Stimulated activated CD4-positive, alpha-beta T cell treated with anti-CD3 and anti-CD28 coated beads, Interleukin-15, amount 100 ng/mL, for 24 hours (primary cell): ENCODE data around the gene DNAAF2.
"Not testable (repeated sequence)": the region's sequence is repeated elsewhere in the genome, so short reads cannot be mapped to it uniquely, and the experiment has no call there.

ENCODE experiments used
- DNase-seq: peaks from one replicate; pipeline ENCODE4 v3.0.0-alpha.2; 2020

The DNAAF2 gene

DNA sequence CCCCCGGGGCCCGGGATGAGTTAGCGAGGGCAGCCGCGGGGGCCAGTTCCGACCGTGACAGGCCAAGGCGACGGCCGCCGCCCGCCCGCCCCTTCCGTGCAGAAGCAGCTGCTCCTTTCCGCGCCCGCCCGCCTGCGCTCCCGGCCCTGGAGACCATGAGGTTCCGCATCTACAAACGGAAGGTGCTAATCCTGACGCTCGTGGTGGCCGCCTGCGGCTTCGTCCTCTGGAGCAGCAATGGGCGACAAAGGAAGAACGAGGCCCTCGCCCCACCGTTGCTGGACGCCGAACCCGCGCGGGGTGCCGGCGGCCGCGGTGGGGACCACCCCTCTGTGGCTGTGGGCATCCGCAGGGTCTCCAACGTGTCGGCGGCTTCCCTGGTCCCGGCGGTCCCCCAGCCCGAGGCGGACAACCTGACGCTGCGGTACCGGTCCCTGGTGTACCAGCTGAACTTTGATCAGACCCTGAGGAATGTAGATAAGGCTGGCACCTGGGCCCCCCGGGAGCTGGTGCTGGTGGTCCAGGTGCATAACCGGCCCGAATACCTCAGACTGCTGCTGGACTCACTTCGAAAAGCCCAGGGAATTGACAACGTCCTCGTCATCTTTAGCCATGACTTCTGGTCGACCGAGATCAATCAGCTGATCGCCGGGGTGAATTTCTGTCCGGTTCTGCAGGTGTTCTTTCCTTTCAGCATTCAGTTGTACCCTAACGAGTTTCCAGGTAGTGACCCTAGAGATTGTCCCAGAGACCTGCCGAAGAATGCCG lies 13.7 kb downstream of the DNAAF2 start:
- DNase-seq = peak; percentile 73

DNA sequence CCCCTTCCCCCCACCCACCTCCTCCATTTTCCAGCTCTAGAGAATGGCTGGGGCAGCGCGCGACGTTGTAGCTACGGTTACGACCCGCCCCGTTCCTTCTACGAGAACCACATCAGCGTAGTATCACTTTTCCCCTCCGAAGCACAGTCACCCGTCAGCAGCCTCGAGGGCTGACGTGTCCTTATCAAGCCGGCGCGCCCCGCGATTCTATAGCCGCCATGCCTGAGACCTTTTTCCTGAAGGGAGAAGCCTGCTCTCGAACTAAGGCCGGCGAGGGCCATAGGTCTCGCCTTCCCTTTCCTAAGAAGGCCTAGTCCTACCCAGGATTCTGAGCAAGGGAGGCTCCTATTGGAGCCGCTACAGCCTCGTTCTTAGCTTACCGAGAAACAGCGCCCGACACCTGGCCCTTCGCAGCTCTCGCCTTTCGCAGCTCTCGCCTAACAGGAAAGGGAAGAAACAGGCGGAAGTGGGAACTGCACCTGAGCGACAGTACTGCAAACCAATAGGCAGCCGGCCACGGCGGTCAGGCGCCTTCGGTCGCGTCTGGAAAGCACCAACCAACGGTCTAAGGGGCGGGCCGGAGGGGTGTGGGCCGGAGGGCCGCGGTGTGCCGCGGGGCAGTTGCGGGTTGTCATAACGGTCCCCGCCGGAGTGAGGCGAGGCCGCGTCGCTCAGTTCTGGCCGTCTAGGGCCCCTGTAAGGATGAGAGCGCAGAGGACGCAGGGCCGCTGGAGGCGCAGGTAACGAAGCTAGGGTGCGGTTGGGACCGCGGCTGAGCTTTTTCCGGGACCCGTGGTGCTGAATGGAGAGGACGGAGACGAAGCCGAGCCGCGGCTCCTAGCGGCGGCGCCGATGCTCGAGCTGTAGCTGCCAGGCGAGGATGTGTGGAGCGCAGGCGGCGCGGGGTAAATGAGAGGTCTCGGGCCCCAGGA lies 14.6 kb downstream of the DNAAF2 start, which contains the start of the genes MGAT2 and RPL36AL:
Gene MGAT2 (plus strand): TSS at position 618 of the 932 bp plus-strand sequence. CDS start 470 bp downstream, outside the sequence.
Gene RPL36AL (minus strand): TSS at position 445 of the 932 bp plus-strand sequence. CDS start 1,522 bp downstream, outside the sequence.
- DNase-seq = peak; percentile 96

DNA sequence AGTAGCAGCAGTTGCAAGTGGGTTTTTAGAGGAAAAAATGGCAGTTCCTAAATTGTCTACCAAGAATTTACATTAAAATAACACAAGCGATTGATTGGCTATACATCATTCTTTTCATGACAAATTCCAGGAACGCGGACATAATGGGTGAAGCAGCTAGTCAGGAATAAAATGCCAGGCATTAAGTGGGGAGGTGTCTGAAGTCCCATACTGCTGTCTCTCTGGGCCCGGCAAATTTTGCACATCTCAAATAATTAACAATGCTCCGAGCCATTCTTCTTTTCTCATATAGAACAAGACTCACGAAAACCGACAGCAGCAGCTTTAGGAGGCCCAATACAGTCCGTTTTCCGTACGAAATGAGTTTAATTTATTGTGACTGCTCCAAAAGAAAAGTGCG lies 15.3 kb downstream of the DNAAF2 start:
- no peak for DNase-seq

DNA sequence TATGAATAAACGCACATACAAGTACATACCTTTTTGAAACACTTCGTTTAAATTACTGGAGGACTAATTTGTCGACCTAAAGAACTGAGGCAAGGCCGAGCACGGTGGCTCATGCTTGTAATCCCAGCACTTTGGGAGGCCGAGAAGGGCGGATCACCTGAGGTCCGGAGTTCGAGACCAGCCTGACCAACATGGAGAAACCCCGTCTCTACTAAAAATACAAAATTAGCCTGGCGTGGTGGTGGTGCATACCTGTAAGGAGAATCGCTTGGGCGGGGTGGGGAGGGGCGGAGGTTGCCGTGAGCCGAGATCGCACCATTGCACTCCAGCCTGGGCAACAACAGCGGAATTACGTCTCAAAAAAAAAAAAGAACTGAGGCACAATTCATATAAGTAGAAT lies 15.8 kb downstream of the DNAAF2 start:
- DNase-seq = not testable (repeated sequence)

DNA sequence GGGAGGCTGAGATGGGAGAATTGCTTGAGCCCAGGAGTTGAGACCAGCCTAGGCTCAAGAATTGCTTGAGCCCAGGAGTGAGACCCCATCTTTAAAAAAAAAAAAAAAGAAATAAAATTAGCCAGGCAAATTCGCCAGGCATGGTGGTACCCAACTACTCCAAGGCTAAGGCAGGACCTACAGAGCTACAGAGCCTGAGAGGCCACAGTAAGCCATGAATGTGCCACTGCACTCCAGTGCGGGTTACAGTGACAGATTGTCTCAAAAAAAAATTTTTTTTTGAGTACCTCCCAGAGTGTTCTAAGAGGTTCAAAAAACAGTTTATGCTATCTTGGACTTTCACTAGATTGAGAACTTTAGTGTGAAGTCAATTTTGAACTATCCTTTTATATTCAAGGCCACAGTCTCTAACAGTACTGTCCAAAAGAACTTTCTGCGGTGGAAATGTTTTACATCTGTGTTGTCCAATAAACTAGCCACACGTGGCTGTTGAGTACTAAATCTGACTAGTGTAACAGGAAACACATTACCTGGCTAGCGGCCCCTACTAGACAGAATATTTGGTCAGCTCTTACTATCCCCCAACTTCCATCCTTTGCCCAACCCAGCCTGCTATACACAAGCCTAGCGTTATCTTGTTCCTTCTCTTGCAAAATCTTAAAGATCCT lies 17.1 kb downstream of the DNAAF2 start:
- no peak for DNase-seq

DNA sequence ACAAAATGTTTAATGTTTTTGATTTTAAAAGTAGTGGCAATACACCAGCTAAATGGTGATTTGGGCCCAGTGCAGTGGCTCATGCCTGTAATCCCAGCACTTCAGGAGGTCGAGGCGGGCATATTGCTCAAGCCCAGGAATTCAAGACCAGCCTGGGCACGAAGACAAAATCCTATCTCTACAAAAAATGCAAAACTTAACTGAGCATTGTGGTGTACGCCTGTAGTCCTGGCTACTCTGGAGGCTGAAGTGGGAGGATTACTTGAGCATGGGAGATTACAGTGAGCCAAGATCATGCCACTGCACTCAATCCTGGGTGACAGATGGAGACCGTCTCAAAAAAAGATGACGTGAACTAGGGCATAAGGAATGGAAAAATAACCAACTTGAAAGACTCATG lies 19.3 kb downstream of the DNAAF2 start:
- DNase-seq = no peak

DNA sequence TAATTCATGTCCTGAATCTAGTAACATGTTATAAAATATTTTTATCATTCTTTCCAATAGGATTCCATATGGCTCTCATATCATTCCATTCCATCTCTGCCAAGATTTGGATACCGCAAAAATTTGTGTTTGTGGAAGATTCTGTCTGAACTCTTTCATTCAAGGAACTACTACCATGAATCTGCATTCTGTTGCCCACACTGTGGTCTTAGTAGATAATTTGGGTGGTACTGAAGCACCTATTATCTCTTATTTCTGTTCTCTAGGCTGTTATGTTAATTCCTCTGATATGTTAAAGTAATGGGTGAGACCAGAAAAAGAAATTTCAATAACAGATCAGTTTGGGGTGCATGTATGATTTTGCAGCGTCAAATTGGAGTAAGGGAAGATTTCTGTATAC lies 20.8 kb downstream of the DNAAF2 start:
- DNase-seq = no peak

DNA sequence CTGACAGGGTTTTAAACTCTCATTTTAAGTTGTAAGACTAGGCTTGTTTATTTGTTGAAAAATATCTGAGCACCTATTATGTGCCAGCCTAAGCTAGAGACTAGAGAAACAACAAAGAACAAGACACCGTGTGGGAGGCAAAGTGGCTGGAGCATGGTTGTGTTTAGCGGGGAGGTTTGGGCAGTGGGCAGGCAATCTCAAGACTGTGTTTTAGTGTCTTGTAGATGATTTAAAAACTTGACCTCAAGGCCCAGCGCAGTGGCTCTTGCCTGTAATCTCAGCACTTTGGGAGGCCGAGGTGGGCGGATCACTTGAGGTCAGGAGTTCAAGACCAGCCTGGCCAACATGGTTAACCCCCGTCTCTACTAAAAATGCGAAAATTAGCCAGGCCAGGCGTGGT lies 22.4 kb downstream of the DNAAF2 start:
- DNase-seq = no peak

DNA sequence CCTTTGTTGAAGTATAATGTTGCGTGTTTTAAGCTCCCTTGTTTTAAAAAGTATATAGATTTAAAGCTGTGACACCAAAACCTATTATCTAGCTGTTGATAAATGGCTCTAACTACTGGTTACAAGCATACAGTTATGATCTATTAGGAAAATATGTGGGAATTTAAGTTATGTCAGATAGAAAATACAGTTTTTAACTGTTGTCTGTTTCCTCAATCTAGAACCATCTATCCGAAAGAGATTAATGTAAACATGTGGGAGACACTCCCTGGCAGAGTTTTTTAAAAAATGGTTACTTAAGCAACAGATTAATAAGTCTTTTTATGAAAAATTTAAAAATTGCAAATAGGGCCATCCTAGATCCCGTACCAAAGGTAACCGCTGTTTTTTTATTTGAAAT lies 22.8 kb downstream of the DNAAF2 start:
- no peak for DNase-seq

DNA sequence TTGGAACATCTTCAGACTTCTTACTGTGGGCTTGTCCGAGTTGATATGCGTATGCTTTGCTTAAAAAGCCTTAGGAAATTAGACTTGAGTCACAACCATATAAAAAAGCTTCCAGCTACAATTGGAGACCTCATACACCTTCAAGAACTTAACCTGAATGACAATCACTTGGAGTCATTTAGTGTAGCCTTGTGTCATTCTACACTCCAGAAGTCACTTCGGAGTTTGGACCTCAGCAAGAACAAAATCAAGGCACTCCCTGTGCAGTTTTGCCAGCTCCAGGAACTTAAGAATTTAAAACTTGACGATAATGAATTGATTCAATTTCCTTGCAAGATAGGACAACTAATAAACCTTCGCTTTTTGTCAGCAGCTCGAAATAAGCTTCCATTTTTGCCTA lies 27.5 kb downstream of the DNAAF2 start:
- no peak for DNase-seq

DNA sequence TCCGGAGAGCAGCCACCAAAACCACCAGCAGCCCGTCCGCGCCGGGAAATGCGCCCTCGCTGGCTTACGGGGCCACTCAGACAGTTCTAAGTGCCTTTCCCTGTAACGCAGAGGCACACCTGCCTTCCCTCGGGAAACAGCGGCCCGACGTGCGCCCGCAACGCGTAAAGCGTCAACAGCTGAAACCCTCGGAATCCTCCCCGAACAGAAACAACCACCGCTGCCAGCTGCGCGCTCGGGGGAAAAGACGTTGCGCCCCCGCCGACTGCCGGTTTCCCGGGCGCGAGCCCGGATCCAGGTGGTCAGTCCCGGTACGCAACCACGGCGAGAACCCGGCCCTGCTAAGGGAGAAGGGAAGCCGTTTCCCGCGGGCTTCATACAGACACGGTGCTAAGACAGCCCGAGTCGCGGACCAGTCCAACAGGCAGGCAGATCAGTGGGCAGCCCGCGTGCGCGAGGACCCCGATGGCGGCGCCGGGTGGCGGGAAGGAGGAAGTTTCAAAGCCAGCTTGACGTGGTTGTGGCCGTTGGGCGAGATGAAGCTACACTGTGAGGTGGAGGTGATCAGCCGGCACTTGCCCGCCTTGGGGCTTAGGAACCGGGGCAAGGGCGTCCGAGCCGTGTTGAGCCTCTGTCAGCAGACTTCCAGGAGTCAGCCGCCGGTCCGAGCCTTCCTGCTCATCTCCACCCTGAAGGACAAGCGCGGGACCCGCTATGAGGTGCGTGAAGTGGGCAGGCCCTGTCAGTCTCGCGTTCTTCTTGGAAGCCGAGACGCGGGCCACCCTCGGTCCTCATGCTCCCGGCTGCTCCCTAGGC lies 36.4 kb downstream of the DNAAF2 start, which contains the start of gene LRR1:
Gene LRR1 (plus strand): TSS at position 456 of the 816 bp plus-strand sequence. CDS start 81 bp downstream, at position 537.
- DNase-seq = peak; percentile 88

DNA sequence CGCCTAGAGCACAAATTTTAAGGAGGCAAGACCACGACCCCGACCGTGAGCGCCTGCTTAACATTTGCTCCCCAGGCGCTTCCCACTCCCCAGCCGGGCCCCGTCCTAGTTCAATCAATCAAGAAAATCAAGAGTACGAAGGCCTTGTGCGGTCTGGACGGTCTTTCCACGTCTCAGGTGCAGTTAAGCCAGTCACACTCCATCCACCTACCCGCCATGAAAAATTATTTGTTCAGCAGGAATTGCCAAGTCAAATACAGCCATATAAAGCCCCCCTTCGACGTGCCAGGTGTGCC lies 36.9 kb downstream of the DNAAF2 start:
- DNase-seq = peak; percentile 44

DNA sequence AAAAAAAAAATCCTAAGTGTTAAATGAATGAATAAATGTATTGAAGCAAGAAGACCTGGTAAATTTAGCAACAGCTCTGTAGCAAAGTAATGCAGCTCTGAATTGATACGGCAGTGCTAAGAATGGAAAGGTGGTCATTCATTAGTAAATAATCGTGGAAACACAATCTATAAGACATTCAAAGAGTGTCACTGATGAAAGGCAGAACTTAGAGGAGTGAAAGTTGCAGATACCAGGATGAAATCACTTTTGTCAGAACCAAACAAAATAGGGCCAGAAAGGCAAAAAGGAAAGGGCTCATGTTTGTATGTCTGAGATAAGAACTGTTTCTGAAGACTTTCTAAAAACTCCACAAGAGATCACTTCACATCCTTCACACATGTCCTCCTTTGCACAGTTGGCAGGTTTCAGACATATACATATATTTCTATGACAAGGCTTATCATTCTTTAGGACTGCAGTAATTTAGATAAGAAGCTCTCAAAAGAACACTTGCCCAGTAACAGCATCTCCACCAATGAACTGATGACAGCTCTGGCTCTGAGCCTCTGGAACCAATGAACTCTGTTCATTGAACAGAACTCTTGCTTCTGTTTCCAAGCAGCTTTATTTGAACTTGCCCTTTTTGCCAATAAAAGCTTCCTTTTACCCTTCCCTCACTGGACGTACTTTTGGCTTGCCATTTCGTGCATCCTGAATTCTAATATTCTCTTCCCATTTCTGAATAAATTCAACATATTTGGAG lies 40.5 kb downstream of the DNAAF2 start:
- DNase-seq = no peak

DNA sequence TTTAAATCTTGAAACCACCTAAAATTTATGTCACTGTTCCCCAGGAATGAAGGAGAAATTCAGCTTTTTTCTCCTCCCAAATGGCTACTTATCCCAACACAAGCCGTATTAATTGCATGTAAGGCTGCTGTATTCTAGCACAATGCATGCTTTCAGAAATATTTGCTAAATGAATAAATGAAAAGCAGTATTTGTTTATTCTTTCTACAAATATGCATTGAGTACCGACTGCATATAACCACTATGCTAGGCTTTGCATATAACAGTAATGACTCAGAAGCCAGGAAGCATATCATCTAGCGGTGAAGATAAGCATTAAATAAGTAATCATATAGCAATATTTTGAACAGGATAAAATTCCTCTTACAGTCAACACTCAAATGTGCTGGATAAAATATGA lies 42.0 kb downstream of the DNAAF2 start:
- no peak for DNase-seq

DNA sequence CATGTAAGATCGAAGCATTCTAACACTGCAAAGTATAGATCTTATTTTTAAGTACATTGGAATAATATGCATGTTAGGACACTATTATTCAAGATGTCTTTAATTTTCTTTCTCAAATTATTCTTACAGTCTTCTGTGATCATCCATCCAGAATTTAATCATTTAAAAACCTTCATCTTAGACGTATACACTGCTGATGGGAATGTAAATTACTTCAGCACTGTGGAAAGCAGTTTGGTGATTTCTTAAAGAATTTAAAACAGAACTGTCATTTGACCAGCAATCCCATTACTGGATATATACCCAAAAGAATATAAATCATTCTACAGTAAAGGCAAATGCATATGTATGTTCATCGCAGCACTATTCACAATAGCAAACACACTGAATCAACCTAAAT lies 45.7 kb downstream of the DNAAF2 start:
- no peak for DNase-seq

DNA sequence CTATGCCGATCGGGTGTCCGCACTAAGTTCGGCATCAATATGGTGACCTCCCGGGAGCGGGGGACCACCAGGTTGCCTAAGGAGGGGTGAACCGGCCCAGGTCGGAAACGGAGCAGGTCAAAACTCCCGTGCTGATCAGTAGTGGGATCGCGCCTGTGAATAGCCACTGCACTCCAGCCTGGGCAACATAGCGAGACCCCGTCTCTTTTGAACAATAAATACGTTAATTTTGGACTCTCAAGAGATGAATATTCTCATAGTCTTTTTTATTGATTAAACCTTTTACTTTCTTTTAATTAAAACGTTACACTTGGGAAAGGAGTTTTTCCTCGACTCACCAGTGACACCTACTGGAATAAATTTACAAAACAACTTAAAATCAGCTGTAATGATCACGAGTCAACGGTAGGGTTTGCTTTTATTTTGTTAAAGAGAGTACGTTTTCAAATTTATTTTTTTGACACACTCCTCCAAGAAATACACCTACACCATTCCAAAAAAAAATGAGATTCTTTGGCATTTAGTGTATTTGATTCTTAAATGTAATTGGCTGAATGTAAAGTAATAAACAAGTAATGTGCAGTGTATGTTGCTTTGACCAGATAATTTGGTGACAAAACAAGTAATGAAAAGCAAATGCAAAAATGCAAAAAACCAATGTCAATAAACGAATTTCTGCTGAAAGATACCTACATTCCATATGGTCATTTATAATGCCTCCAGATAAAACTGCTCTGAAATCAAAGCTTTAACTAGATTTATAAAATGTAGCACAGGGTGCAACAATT lies 48.2 kb downstream of the DNAAF2 start:
- DNase-seq = peak; percentile 75

DNA sequence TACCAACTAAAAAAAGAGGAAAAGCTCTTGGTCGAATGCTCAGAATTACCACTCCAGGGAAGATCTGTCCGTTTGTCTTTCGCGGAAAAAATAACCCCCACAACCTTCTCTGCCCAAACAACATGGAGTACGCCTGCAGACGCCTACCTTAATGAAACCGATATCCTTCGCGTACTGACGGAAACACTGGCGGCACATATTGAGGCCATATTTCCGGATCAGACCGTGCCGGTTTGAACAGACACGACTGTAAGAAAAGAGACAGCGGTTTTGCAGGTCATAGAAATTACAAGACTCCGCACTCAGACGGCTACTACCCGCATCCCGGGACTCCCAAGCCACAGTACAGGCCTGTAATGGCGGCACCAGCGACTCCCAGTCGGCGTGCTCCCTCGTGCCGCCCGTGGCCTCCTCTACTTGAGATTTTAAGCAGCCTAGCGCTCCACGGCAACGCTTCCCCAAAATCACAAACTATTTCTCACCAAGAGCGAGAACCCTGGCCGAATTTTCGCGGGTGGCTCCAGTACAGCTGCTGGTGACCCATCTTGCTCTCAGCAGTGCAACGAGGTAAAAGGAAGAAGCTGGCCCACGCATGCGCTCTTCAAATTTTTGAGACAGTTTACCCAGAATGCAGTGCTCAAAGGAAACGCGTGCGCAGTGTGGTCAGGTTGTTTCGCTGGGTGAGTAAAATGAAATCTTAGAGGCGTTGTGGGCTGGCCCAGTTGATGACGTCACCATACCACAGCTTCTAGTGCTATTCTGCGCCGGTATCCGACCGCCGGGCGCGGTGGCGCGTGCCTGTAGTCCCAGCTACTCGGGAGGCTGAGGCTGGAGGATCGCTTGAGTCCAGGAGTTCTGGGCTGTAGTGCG lies 49.0 kb downstream of the DNAAF2 start, which contains the start of gene RPS29:
Gene RPS29 (minus strand): TSS at position 578 of the 870 bp plus-strand sequence. CDS start 34 bp downstream, at position 544.
- DNase-seq = peak; percentile 96

DNA sequence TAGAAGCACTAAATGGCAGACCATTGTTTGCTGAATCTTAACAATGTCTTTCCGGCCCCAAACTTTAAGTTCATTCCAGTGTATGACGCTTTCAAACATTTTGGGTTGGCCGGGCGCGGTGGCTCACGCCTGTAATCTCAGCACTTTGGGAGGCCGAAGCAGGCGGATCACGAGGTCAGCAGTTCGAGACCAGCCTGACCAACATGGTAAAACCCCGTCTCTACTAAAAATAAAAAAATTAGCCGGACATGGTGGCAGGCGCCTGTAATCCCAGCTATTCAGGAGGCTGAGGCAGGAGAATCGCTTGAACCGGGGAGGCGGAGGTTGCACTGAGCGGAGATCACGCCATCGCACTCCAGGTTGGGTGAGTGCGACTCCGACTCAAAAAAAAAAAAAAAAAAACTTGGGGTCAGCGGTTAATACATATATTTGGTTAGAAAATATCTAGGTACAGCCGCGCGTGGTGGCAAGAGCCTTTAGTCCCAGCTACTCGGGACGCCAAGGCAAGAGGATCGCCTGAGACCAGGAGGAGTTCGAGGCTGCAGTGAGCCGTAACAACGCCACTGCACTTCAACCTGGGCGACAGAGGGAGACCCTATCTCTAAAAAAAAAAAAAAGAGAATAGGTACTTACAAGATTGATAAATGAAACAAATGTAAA lies 49.9 kb downstream of the DNAAF2 start:
- peak; percentile 50 for DNase-seq

DNA sequence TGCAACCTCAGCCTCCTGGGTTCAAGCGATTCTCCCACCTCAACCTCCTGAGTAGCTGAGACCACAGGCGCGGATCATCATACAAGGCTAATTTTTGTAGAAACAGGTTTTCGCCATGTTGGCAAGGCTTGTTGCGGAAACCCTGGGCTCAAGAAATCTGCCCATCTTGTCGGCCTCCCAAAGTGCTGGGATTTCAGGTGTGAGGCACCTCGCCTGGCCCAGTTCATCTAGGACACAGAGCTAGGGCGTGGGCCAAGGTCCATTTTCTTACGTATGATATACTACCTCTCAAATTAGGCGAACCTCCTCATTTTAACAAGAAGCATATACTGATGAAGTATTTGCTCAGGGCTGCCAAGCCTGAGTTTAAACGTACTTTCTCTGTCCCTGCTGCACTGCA lies 51.0 kb downstream of the DNAAF2 start:
- peak; percentile 15 for DNase-seq
